BJ (cell line): Measurements from ENCODE around the gene THTPA. TPM values are rescaled to one million over a fixed set of nuclear protein-coding genes. Genes with fewer than 3 reads are reported as not detected.
"Not testable (repeated sequence)": the region's sequence is repeated elsewhere in the genome, so short reads cannot be mapped to it uniquely, and the experiment has no call there.

Experiments
- CTCF ChIA-PET: fragments of 350-600 bp; formaldehyde crosslinking; extraction: SDS; loops from one replicate; lab custom pipeline; 2021; ENCODE audit warnings: antibody characterized with exemption, inconsistent platforms; lab: Yijun Ruan, JAX
- POLR2A ChIA-PET: fragments of 300-600 bp; sonication (Branson Sonifier 250); formaldehyde crosslinking; extraction: SDS; loops from one replicate; lab custom pipeline; 2021; ENCODE audit warnings: antibody characterized with exemption; lab: Charles Lee
- DNase-seq: peaks from one replicate; pipeline ENCODE4 v3.0.0-alpha.2; 2011; ENCODE audit warnings: low read depth
- H3K27me3 ChIP-seq: 2 replicates; pipeline ENCODE4 v1.6.0; 2011; ENCODE audit warnings: low read length; ENCODE audit not compliant: control insufficient read depth, insufficient read depth
- H3K36me3 ChIP-seq: 2 replicates; pipeline ENCODE4 v1.5.1; 2011; ENCODE audit warnings: low read length; ENCODE audit not compliant: control insufficient read depth, insufficient read depth
- H3K4me3 ChIP-seq: 2 replicates; pipeline ENCODE4 v1.5.1; 2011; ENCODE audit warnings: low read depth, mild to moderate bottlenecking, control low read depth, low read length
- polyA plus RNA-seq: library from polyadenylated mRNA; depleted of rRNA; stranded (reverse); fragments of >200 nt; gene quantifications from 2 replicates; pipeline ENCODE4 v1.2.3, GENCODE V29; 2011; rRNA removed
- TF ChIP-seq, protein P1 (sequence below): IDR thresholded peaks from 2 replicates; pipeline ENCODE4 v1.5.1; 2011; ENCODE audit warnings: low read depth, mild to moderate bottlenecking, control low read depth, inconsistent platforms, low read length, moderate library complexity; ENCODE audit not compliant: insufficient read depth

Gene THTPA
- polyA plus RNA-seq, 1 experiment: 14.2 TPM

GRCh38 chr14:23605931-23606585, 50.0 kb downstream of the THTPA start:
- no peak for DNase-seq
- no peaks in the 10 kb centered on the region for H3K36me3 ChIP-seq
- 0 out of 2 replicates have a peak, but pooled peaks cover 1% of the 10 kb centered on the region for H3K27me3 ChIP-seq
- TF ChIP-seq, protein P1, sequence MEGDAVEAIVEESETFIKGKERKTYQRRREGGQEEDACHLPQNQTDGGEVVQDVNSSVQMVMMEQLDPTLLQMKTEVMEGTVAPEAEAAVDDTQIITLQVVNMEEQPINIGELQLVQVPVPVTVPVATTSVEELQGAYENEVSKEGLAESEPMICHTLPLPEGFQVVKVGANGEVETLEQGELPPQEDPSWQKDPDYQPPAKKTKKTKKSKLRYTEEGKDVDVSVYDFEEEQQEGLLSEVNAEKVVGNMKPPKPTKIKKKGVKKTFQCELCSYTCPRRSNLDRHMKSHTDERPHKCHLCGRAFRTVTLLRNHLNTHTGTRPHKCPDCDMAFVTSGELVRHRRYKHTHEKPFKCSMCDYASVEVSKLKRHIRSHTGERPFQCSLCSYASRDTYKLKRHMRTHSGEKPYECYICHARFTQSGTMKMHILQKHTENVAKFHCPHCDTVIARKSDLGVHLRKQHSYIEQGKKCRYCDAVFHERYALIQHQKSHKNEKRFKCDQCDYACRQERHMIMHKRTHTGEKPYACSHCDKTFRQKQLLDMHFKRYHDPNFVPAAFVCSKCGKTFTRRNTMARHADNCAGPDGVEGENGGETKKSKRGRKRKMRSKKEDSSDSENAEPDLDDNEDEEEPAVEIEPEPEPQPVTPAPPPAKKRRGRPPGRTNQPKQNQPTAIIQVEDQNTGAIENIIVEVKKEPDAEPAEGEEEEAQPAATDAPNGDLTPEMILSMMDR: no peak
- H3K4me3 ChIP-seq: no peak overlapping the region
- CTCF ChIA-PET: interaction anchor here (0.6 to 1.4 kb wide), 2 partner anchors 24 to 320 kb away, joined by 3 to 4 read pairs; no protein-coding TSS in a partner anchor
- POLR2A ChIA-PET: no interaction called here

DNA sequence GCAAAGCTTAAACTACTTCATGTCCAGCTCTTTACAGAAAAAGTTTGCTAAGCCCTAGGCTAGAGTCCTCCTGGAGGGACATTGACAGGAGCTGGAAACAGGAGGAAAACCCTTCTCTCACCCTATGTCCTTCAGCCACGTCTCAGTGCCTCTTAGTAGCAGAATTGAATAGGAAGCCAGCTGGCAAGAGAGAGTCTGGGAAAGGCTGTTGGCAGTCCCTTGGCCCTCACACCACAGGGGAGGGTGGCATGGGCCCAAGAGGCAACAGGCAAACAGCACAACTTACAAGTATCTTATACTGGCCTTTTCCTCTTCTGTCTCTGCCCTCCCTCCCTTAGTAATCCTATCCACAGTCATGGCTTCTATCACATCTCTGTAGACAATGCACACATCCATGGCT, 52.4 kb downstream of the THTPA start:
- Histone ChIP-seq H3K27me3 (0 out of 2 replicates have a peak, but pooled peaks cover 1% of the 10 kb centered on the region), H3K4me3 (no peak overlapping the region), H3K36me3 (no peaks in the 10 kb centered on the region)
- no peak for DNase-seq
- ChIA-PET CTCF (no interaction called here), POLR2A (no interaction called here)
- TF ChIP-seq, protein P1: no peak

GRCh38 chr14:23609001-23609400, 52.9 kb downstream of the THTPA start:
- Histone ChIP-seq H3K36me3 (no peaks in the 10 kb centered on the region), H3K4me3 (no peak overlapping the region), H3K27me3 (0 out of 2 replicates have a peak, but pooled peaks cover 1% of the 10 kb centered on the region)
- no peak for DNase-seq
- CTCF ChIA-PET: no interaction called here
- TF ChIP-seq, protein P1: no peak
- POLR2A ChIA-PET: no interaction called here

DNA sequence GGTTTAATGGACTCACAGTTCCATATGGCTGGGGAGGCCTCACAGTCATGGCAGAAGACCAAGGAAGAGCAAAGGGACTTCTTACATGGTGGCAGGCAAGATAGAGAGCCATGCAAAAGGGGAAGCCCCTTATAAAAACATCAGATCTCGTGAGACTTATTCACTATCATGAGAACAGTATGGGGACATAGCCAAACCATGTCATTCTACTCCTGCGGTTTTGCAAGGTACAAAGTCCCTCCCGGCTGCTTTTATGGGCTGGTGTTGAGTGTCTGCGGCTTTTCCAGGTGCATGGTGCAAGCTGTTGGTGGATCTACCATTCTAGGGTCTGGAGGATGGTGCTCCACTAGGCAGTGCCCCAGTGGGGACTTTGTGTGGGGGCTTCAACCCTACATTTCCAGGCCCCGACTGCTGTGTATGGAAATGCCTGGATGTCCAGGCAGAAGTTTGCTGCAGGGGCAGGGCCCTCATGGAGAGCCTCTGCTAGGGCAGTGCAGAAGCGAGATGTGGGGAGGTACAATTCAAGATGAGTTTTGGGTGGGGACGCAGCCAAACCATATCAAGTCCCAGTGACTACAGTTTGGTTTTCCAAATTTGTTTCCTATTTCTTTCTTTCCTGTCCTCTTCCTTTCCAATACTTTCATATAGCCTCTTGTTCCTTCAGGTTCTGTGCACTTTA, 53.5 kb downstream of the THTPA start:
- H3K36me3 ChIP-seq, H3K27me3 ChIP-seq, POLR2A ChIA-PET, DNase-seq, H3K4me3 ChIP-seq: not testable (repeated sequence)
- CTCF ChIA-PET: interaction anchor here (1.9 kb wide), 1 partner anchor 22 kb away, joined by 11 read pairs; no protein-coding TSS in a partner anchor

Other genes with a start within 250 kb of the THTPA start
- 26.5 and 27.9 TPM in 2 replicates for gene BCL2L2, start 249.4 kb upstream of the THTPA start, polyA plus RNA-seq
- 119 and 143 TPM in 2 replicates for gene PABPN1, start 234.8 kb upstream of the THTPA start, polyA plus RNA-seq
- gene SLC22A17, start 203.4 kb upstream of the THTPA start, polyA plus RNA-seq: 9.0 and 14.0 TPM in 2 replicates
- 1.5 and 2.7 TPM in 2 replicates for gene EFS, start 191.1 kb upstream of the THTPA start, polyA plus RNA-seq
- not detected in 2 replicates for gene IL25, start 183.5 kb upstream of the THTPA start, polyA plus RNA-seq
- not detected in 2 replicates for gene CMTM5, start 179.2 kb upstream of the THTPA start, polyA plus RNA-seq
- not detected in 2 replicates for gene MYH6, start 148.0 kb upstream of the THTPA start, polyA plus RNA-seq
- gene MYH7, start 120.6 kb upstream of the THTPA start, polyA plus RNA-seq: not detected in 2 replicates
- gene NGDN, start 86.6 kb upstream of the THTPA start, polyA plus RNA-seq: 34.5 and 51.3 TPM in 2 replicates
- 0.28 and 0.32 TPM in 2 replicates for gene ZFHX2, start 4.5 kb upstream of the THTPA start, polyA plus RNA-seq
- 33.3 and 54.5 TPM in 2 replicates for gene AP1G2, start 11.5 kb downstream of the THTPA start, polyA plus RNA-seq
- gene JPH4, start 22.5 kb downstream of the THTPA start, polyA plus RNA-seq: not detected in 2 replicates
- gene DHRS2, start 80.1 kb downstream of the THTPA start, polyA plus RNA-seq: 0.13 and 0.16 TPM in 2 replicates